Right kidney (tissue), 1 donor: ENCODE measurements around the gene DCAF7.

Source experiments
- DNase-seq: peaks from one replicate; pipeline ENCODE4 v3.0.0-alpha.2; 2016

DCAF7 gene

DNA sequence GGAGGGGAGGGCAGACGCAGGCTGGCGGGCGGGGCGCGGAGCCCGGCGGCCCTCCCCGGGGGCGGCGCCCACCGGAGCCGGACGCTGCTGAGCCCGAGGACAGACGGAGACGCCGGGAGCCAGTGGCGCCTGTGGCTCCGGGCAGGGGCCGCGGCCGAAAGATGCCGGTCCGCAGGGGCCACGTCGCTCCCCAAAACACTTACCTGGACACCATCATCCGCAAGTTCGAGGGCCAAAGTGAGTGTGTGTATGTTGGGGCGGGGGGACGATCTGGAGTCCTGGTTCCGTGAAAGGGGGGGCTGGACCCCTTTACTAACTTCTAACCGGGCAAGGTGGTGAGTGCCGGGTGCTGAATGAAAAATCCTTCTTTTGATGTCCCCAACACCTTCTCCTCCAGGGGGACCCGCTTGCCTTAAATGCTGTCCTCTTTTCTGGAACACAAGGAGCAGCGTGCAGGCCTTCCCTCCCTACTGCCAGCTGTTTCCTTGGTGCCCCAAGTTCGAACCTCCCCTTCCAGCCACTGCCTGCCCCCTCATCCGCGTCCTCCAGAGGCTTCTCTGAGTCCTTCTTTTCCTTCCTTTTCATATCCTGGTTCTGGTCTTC, 26.9 kb upstream of the DCAF7 start, which contains the start of gene KCNH6:
Gene KCNH6 (plus strand): TSS at position 106 of the 603 bp plus-strand sequence. CDS start 56 bp downstream, at position 162.
- peak; percentile 40 for DNase-seq

DNA sequence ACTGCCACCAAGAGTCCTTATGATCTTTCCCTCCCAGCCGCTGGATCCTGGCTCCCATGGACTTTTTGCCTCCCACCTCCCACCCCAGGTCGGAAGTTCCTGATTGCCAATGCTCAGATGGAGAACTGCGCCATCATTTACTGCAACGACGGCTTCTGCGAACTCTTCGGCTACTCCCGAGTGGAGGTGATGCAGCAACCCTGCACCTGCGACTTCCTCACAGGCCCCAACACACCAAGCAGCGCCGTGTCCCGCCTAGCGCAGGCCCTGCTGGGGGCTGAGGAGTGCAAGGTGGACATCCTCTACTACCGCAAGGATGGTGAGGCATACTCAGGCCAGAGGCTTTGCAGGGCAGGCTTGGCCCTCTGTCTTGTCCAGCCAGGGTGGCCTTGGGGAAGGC, 26.2 kb upstream of the DCAF7 start:
- DNase-seq, result no peak

DNA sequence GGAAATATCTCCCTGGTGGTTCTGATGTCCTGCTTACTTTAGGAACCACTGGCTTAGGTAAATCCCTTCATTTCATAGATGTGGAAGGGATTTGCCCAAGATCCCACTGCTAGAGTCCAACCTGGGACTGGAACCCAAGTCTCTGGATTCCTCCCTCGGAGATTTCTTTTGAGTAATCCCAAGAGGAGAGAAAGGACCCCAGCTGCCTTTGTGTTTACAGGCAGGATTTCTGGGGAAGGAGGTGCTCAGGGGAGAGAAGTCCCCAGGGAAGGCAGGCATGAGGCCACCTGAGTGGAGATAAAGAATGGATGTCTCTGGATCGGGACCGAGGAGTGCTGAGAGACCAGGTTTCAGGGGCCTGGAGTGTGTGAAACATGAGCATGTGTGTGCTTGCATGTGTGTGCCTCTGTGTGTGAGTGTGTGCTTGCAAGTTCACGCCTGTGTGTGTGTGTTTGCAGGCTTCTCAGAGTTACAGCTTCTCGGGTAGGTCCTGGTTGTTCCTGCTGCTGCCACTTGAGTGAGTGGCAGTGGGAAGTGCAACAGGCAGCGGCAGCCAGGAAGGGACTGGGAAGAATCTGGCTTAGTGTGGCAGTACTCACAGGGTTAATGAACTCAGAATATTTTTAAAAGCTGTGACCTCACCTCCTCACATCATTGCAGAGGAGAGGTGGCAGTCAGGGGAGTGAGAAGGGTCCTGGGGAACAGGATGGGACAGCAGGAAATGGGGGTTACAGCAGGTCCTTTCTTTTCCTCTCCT, 24.9 kb upstream of the DCAF7 start:
- DNase-seq, result no peak

DNA sequence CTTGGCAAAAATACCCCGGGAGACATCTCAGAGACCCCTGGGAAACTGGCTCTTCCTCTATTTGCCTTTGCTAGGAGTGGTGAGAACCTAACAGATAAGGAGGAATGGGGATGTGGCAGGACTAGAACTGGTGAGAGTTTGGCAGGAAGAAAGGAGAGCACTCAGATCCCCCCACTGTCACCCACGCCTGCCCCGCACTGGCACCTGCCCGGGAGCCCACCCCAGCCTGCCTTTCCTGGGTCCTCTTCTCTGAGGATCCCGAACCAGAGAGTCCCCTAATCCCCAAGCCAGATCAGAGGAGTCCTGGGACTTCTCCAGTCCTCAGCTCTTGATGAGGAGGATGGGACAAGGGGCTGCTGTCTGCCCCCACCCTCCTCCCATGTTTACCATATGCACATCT, 23.4 kb upstream of the DCAF7 start:
- no peak for DNase-seq

DNA sequence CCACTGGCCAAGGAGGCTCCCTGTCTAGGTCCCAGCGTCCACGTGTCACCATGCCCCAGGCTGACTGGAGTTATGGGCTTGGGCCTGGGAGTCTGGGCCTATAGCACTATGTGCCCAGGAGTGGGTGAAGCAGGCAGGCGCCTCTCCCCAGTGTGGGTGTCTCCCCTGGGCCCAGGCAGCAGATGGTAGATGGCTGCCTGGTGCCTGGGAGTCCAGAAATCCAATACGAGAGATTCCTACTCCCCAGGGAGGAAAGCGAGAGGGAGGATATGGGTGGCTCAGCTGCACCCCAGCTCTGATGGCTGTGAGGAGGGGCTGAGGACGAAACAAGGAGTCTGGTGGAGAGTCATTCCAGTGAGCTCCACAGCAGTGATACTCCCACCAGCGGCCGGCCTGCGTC, 22.1 kb upstream of the DCAF7 start:
- no peak for DNase-seq

DNA sequence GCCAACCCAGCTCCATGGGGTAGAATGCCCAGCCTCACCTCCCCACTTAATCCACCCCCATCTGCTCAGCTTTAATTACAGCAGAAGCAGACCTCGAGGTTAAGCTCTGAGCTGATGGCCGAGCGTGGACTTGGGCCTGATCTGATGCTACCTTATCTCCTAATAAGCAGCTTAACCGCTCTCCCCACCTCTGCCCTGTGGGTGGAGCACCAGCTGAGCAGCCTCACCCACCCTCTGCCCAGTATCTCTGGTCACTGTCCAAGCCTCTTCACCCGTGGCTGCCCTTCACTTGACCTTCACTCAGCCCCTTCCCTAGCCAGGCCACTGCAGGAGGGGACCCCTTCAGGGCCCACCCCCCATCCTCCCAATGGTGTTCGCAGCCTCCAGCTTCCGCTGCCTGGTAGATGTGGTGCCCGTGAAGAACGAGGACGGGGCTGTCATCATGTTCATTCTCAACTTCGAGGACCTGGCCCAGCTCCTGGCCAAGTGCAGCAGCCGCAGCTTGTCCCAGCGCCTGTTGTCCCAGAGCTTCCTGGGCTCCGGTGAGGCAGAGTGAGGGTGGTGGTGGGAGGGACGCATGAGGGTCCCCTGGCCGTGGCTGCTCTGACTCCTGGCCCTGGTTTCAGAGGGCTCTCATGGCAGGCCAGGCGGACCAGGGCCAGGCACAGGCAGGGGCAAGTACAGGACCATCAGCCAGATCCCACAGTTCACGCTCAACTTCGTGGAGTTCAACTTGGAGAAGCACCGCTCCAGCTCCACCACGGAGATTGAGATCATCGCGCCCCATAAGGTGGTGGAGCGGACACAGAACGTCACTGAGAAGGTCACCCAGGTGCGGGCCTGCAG, 20.3 kb upstream of the DCAF7 start:
- DNase-seq, result no peak

DNA sequence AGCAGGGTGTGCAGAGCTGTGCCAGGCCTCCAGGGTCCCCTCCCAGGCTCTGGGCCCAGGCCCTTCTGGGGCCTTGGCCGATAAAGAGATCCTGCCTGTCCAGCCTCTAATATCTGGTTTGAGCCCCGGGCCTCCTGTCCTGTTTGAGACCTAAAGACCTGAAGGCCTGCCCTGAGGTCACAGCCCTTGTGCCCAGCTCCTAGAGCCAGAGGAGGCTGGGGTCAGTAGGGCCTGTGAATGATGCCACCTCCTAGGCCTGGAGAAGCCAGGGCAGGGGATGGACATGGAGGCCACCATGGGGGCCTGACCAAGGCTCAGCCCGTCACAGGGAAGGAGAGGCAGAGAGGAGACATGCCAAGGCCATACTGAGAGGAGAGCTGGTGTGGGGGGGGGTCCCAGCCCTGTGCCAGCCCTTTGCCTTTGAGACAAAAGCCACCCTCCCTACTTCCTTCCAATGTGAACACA, 19.7 kb upstream of the DCAF7 start:
- DNase-seq, result no peak

DNA sequence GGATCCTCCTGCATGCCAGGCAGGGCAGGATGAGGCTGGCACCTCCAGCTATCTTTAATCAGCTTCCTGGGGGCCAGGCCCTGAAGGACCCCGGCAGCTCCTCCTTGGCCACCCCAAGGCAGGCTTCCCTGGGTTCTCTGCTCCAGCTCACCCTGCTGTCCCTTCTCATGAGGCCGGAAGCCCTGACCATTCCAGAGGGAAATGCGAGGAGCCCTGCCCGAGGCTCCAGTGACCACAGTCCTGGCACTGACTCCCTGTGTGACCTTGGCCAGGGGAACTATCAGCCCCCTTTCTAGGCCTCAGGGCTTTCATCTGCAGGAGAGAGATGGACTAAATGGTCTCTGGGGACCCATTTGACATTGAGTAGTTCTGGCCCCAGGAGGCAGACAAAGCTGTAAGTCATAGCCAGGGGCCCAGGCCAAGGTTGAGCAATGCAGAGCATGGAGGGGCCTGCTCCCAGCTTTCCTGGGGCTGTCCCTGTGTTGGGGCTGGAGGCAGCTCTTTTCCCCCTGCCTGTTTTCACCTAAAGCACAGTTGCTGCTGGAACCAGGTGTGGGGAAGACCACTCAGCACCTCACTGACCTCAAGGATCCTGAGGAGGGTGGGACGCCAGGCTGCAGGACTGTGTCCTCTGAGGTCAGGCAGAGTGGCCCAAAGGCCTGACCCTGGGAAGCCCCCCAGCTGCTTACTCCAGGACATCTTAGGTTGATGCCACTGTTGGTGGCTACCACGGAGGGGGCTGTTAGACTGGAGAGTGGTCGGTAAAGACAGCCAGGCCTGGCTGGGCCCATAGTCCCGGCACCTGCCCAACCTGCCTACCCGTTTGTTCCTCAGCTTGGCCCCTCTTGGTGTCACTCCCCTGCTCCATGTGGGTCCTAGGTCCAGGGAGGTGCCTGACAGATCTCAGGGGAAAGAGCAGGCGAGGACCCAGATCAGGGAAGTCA, 19.0 kb upstream of the DCAF7 start:
- no peak for DNase-seq

DNA sequence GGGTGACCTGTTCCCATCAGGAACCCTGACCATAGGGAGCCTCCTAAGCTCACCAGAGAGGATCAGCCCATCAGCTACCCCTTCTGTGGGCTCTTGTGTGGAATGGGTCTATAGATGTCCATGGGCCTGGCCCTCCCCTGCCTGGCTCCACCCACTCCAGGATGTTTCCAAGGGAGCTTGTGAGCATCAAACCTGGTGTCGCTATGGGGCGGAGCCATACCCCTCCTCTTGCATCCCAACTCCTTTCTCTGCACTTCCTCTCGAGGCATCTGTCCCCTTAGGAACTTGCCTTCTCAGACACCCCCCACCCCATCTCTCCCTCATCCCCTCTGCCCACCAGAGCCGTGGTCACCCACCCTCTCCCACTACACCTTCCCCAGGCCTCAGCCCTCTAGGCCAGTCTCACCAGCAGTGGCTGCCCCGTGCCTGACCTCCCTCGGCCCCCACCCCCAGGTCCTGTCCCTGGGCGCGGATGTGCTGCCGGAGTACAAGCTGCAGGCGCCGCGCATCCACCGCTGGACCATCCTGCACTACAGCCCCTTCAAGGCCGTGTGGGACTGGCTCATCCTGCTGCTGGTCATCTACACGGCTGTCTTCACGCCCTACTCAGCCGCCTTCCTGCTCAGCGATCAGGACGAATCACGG, 16.7 kb upstream of the DCAF7 start:
- DNase-seq, result no peak

DNA sequence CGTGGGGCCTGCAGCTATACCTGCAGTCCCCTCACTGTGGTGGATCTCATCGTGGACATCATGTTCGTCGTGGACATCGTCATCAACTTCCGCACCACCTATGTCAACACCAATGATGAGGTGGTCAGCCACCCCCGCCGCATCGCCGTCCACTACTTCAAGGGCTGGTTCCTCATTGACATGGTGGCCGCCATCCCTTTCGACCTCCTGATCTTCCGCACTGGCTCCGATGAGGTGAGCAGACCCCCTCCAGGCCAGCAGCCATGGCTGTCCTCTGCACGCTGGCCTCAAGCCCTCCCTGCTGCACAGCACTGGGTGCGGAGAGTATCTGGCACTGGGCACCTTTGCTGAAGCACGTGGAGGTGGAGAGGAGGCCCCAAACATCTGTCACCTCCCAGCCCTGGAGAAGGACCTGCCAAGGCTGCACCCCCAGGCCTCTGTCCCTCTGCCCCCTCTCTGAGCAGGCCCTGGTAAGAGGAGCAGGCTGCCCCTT, 16.2 kb upstream of the DCAF7 start:
- DNase-seq, result no peak

DNA sequence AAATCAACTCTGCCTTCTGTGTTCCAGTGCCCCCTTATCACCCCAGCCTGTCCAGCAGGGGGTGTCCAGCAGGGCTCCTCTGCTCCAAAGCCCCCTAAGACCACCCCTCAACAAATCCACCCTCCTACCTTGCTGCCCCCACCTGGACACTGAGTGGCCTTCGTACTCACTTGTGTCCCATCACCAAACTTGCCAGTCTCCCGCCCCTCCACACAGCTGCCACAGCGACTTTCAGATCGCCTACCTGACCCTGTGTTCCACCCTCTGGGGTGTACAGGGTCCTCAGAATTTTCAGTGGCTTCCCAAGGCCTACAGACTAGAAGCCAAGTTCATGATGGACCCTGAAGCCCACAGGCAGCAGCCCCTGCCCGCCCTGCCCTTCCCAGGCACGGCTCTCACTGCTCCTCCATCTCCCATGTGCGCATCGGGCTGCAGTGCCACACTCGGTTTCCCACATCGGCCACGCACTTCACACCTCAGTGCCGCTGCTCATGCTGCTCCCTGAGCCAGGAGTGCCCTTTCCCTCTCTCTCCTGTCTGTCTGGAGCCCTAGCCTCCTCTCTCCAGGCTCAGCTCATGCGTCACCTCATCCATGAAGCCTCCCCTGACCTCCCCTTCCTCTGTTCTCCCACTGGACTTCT, 15.3 kb upstream of the DCAF7 start:
- DNase-seq, result no peak

DNA sequence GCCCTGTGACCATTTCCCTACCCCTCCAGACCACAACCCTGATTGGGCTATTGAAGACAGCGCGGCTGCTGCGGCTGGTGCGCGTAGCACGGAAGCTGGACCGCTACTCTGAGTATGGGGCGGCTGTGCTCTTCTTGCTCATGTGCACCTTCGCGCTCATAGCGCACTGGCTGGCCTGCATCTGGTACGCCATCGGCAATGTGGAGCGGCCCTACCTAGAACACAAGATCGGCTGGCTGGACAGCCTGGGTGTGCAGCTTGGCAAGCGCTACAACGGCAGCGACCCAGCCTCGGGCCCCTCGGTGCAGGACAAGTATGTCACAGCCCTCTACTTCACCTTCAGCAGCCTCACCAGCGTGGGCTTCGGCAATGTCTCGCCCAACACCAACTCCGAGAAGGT, 14.6 kb upstream of the DCAF7 start:
- DNase-seq, result no peak

DNA sequence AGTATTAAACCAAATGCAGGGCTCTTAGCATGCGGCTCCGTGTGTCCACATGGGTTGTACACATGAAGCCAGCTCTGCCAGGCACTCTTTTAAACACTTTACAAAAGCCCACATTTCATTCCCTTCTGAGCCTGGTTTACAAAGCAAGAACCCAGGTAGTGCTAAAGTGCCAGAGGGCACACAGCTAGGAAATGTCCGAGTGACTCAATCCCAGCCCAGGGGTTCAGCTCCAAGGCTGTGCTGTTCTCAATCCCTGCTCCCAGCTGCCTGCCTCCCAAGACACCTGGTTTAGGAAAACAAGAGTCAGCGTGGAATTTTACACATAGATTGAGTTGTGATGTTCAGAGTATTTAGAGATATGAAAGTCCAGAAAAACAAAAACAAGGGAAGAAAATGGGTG, 13.3 kb upstream of the DCAF7 start:
- DNase-seq, result no peak

DNA sequence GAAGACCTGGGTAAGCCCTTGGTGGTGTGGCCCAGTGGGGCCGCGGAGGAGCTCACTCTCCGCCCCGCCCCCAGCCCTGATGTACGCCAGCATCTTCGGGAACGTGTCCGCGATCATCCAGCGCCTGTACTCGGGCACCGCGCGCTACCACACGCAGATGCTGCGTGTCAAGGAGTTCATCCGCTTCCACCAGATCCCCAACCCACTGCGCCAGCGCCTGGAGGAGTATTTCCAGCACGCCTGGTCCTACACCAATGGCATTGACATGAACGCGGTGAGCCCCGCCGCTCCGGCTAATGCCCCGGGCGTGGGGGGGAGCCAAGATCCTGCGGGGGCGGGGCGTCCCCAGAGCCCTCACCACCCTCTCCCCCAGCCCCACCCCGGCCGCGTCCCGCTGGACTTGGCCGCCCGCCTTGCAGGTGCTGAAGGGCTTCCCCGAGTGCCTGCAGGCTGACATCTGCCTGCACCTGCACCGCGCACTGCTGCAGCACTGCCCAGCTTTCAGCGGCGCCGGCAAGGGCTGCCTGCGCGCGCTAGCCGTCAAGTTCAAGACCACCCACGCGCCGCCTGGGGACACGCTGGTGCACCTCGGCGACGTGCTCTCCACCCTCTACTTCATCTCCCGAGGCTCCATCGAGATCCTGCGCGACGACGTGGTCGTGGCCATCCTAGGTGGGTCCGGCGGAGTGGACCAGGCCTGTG, 12.1 kb upstream of the DCAF7 start:
- DNase-seq, result peak; percentile 28

DNA sequence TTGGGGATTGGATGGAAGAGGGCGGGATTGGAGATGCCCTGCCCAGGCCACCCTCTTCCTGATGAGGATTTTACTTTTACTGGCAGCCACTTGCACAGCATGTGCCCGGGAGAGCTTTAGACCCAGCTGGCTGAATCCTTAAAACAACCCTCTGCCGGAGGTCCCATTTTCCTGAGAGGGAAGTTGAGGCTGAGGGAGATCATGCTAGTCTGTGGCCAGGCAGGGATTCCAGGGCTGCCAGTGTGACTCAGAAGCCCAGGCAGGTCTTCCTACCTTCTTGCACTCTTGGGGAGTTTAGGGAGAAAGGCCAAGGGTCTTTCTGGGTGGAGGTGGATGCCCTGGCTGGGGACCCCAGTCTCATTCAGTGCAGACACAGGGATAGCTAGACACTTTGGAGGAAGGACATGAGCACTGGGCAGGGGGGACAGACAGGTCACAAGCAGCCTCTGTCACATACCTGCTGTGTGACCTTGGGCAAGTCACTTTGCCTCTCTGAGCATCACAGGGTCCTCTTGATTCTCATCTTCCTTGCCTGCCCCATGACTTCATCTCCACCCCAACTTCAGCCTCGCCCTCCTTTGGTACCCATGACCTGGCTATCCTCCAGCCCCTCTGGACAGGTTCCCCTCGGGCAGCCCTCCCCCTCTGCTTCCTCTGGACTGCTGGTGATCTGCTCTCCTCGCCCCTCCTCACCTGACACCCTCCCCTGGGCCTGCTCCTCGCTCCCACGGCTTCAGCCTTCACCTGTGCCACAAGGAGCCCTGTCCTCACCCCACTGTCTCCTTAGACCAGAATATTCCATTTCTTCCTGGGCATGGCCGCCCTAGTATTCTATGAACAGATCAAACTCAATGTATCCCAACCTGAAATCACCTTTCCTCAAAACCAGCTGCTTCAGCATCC, 11.3 kb upstream of the DCAF7 start:
- no peak for DNase-seq

DNA sequence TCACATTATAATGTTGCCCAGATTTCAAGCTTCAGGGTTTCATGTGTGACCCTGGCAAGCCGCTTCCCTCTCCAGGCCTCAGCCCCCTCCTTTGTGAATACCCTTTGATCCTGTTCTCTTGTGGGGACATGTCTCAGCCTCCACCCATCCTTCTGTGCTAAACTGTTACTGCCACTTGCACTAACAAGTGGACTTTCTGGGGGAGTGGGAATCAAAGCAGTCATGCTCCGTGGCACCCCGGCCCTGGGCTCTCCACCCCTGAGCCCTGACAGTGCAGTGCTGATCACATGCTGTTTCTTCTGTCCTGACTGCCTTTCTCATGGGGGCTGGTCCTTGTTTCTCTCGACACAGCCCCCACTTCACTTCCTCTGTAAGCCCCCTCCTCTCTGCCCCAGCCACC, 9.7 kb upstream of the DCAF7 start:
- no peak for DNase-seq

DNA sequence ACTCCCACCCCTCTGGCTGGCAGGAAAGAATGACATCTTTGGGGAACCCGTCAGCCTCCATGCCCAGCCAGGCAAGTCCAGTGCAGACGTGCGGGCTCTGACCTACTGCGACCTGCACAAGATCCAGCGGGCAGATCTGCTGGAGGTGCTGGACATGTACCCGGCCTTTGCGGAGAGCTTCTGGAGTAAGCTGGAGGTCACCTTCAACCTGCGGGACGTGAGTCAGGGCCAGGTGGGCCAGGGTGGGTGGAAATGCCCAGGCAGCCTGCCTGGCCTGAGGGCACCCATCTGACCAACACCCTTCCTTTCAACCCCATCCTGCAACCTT, 8.1 kb upstream of the DCAF7 start:
- DNase-seq, result no peak

DNA sequence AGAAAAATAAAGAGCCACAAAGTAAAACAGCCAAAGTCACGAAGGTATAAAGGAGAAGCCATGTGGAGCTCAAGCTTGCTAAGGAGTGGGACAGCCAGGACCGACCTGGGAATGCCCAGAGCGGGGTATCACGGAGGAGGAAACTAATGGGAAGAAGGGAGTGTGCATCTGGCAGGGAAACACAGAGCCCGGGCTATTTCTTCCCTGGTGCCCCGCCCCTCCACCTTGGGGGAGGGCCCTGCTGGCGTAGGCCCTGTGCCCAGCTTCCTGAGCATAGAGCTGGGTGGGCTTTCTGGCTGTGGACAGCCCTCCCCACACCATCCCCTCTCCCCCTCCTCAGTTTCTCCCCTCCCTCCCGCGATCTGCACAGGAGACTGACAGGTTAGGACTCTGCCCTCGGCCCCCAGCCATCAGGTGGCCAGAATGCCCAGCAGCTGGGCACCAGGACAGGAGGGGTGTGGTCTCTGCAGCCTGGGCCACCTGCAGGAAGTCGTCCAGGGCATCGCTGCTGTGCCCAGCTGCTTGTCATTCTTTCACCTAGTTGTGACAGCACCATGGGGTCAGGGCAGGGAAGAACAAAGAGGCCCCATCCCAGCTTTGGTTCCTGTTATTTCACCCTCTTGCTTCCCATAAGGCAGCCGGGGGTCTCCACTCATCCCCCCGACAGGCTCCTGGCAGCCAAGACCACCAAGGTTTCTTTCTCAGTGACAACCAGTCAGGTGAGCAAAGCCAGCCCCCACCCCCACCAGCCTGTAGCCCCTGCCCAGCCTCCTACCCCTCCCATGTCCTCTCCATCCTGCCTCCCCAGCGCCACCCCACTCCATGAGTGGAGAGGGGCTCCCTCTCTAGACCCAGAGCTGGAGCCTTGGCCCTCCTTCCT, 7.1 kb upstream of the DCAF7 start:
- no peak for DNase-seq
